GM18511 (cell line): ENCODE measurements around the gene UBL7.
"Not testable (repeated sequence)": the region's sequence is repeated elsewhere in the genome, so short reads cannot be mapped to it uniquely, and the experiment has no call there.

Experiments
- ATAC-seq: cut with Tn5 transposase; IDR thresholded peaks from one replicate; pipeline ENCODE4 v1.9.1; 2021; ENCODE audit warnings: mild to moderate bottlenecking, moderate library complexity; ENCODE audit not compliant: unreplicated experiment

Gene UBL7

GRCh38 chr15:74464897-74465296, 3.9 kb upstream of the UBL7 start:
- no peak for ATAC-seq

GRCh38 chr15:74464216-74464615, 3.3 kb upstream of the UBL7 start:
- no peak for ATAC-seq

- ATAC-seq: no peak
Observed at GRCh38 chr15:74463634-74464033, 2.7 kb upstream of the UBL7 start.

- no peak for ATAC-seq
Observed at GRCh38 chr15:74461847-74462511, 1.0 kb upstream of the UBL7 start.

- no peak for ATAC-seq
Observed at GRCh38 chr15:74460298-74460697, 662 bp downstream of the UBL7 start.

- not testable (repeated sequence) for ATAC-seq
Observed at GRCh38 chr15:74459798-74460197, 1.2 kb downstream of the UBL7 start.

- no peak for ATAC-seq
Observed at GRCh38 chr15:74458473-74458872, 2.5 kb downstream of the UBL7 start.

GRCh38 chr15:74457036-74457435, 3.9 kb downstream of the UBL7 start:
- ATAC-seq: not testable (repeated sequence)

GRCh38 chr15:74454764-74455500, 6.0 kb downstream of the UBL7 start:
- ATAC-seq: no peak

- no peak for ATAC-seq
Observed at GRCh38 chr15:74453925-74454763, 6.8 kb downstream of the UBL7 start.

- no peak for ATAC-seq
Observed at GRCh38 chr15:74451861-74452835, 8.8 kb downstream of the UBL7 start.

- ATAC-seq: no peak
Observed at GRCh38 chr15:74451322-74451721, 9.6 kb downstream of the UBL7 start.

GRCh38 chr15:74449643-74450205, 11.2 kb downstream of the UBL7 start:
- no peak for ATAC-seq

- no peak for ATAC-seq
Observed at GRCh38 chr15:74449095-74449494, 11.9 kb downstream of the UBL7 start.

- ATAC-seq: no peak
Observed at GRCh38 chr15:74445816-74446763, 14.9 kb downstream of the UBL7 start.

GRCh38 chr15:74444106-74445062, 16.6 kb downstream of the UBL7 start:
- ATAC-seq: no peak

GRCh38 chr15:74443100-74443909, 17.7 kb downstream of the UBL7 start:
- ATAC-seq: no peak
